ENCODE data around the gene XRCC3.

XRCC3 gene

GRCh38 chr14:103704708-103705107, 10.5 kb downstream of the XRCC3 start:
- ChIA-PET CTCF (interaction anchor here (1.0 kb wide), 1 partner anchor 9 kb away, joined by 4 read pairs; no protein-coding TSS in a partner anchor), POLR2A (interaction anchor here (0.5 kb wide), 1 partner anchor 22 kb away, joined by 3 read pairs; no protein-coding TSS in a partner anchor)
- TF ChIP-seq CTCF (IDR thresholded peaks at IDR 0.05; ENCODE audit: control extremely low read depth, extremely low read depth, low read depth, missing control alignments): no peak
- no peak for DNase-seq (ENCODE audit: extremely low spot score)

- TF ChIP-seq CTCF (IDR thresholded peaks at IDR 0.05; ENCODE audit: control extremely low read depth, extremely low read depth, low read depth, missing control alignments): no peak
- CTCF ChIA-PET: interaction anchor here (1.0 to 1.5 kb wide), 2 partner anchors 8 to 16 kb away, joined by 3 to 4 read pairs; no protein-coding TSS in a partner anchor
- no peak for DNase-seq (ENCODE audit: extremely low spot score)
- POLR2A ChIA-PET: interaction anchor here (0.5 kb wide), 1 partner anchor 21 kb away, joined by 3 read pairs; no protein-coding TSS in a partner anchor
These were observed 11.5 kb downstream of the XRCC3 start for GRCh38 chr14:103703433-103704385.

- no peak for TF ChIP-seq CTCF (IDR thresholded peaks at IDR 0.05; ENCODE audit: control extremely low read depth, extremely low read depth, low read depth, missing control alignments)
- CTCF ChIA-PET: interaction anchor here (1.5 kb wide), 1 partner anchor 17 kb away, joined by 3 read pairs; no protein-coding TSS in a partner anchor
- no peak for DNase-seq (ENCODE audit: extremely low spot score)
- POLR2A ChIA-PET: no interaction called here
These were observed 12.5 kb downstream of the XRCC3 start for GRCh38 chr14:103702497-103703432.

- no peak for TF ChIP-seq CTCF (IDR thresholded peaks at IDR 0.05; ENCODE audit: control extremely low read depth, extremely low read depth, low read depth, missing control alignments)
- POLR2A ChIA-PET: interaction anchor here (0.5 kb wide), 1 partner anchor 47 kb away, joined by 3 read pairs; no protein-coding TSS in a partner anchor
- DNase-seq (ENCODE audit: extremely low spot score): no peak
- CTCF ChIA-PET: interaction anchor here (1.5 kb wide), 1 partner anchor 17 kb away, joined by 3 read pairs; no protein-coding TSS in a partner anchor
These were observed 13.2 kb downstream of the XRCC3 start for GRCh38 chr14:103702095-103702494.

GRCh38 chr14:103700753-103701490, 14.3 kb downstream of the XRCC3 start:
- no peak for TF ChIP-seq CTCF (IDR thresholded peaks at IDR 0.05; ENCODE audit: control extremely low read depth, extremely low read depth, low read depth, missing control alignments)
- no peak for DNase-seq (ENCODE audit: extremely low spot score)
- ChIA-PET CTCF (interaction anchor here (1.2 kb wide), 1 partner anchor 21 kb away, joined by 5 read pairs; no protein-coding TSS in a partner anchor), POLR2A (no interaction called here)

Data from GM10248 (cell line).